ENCODE results near the gene B3GNT5. TPM values are rescaled to one million over a fixed set of nuclear protein-coding genes. Genes with fewer than 3 reads are reported as not detected.
A peak's percentile ranks its signal among the peaks of the same experiment; 100 is the strongest.

The B3GNT5 gene
- total and polyA plus RNA-seq, 9 of the 15 experiments (the other 6 are each of a cell fraction or from before 2014, with no cell fraction given): 8.8 to 23.8 (median 14.4) TPM

GRCh38 chr3:183298701-183299153 is 45.7 kb downstream of the B3GNT5 start (continued):
- TF ChIP-seq SIX5 (IDR thresholded peaks at IDR 0.05; ENCODE audit: borderline replicate concordance in 1 of 2, insufficient read depth in 1 of 2, low read depth in 1 of 2, low read length in 2 of 2) (no peak), NFRKB (IDR thresholded peaks at IDR 0.05; ENCODE audit: low read depth) (no peak), HMG20A (CRISPR knock-in tag; conservative IDR thresholded peaks at IDR 0.05) (no peak), CTBP1 (IDR thresholded peaks at IDR 0.05; ENCODE audit: borderline replicate concordance) (peak; percentile 70), MAFK (IDR thresholded peaks at IDR 0.05; ENCODE audit: low read length) (peak; percentile 68), OTX1 (CRISPR knock-in tag; IDR thresholded peaks at IDR 0.05) (no peak), RNF219 (CRISPR knock-in tag; IDR thresholded peaks at IDR 0.05) (no peak), ZNF668 (CRISPR knock-in tag; IDR thresholded peaks at IDR 0.05) (no peak), ZNF318 (IDR thresholded peaks at IDR 0.05; ENCODE audit: borderline replicate concordance in 1 of 2, low read depth in 1 of 2) (peak in 1 of 2 experiments; percentile 90; a peak in 2 of 4 replicates)
- TF ChIP-seq, protein P1, sequence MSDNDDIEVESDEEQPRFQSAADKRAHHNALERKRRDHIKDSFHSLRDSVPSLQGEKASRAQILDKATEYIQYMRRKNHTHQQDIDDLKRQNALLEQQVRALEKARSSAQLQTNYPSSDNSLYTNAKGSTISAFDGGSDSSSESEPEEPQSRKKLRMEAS (CRISPR knock-in tag; IDR thresholded peaks at IDR 0.05): peak; percentile 49; the same call in 1 of the 2 replicates
- TF ChIP-seq, protein P2, sequence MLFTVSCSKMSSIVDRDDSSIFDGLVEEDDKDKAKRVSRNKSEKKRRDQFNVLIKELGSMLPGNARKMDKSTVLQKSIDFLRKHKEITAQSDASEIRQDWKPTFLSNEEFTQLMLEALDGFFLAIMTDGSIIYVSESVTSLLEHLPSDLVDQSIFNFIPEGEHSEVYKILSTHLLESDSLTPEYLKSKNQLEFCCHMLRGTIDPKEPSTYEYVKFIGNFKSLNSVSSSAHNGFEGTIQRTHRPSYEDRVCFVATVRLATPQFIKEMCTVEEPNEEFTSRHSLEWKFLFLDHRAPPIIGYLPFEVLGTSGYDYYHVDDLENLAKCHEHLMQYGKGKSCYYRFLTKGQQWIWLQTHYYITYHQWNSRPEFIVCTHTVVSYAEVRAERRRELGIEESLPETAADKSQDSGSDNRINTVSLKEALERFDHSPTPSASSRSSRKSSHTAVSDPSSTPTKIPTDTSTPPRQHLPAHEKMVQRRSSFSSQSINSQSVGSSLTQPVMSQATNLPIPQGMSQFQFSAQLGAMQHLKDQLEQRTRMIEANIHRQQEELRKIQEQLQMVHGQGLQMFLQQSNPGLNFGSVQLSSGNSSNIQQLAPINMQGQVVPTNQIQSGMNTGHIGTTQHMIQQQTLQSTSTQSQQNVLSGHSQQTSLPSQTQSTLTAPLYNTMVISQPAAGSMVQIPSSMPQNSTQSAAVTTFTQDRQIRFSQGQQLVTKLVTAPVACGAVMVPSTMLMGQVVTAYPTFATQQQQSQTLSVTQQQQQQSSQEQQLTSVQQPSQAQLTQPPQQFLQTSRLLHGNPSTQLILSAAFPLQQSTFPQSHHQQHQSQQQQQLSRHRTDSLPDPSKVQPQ (CRISPR knock-in tag; IDR thresholded peaks at IDR 0.05; ENCODE audit: borderline replicate concordance): no peak
- TF ChIP-seq, protein P3, sequence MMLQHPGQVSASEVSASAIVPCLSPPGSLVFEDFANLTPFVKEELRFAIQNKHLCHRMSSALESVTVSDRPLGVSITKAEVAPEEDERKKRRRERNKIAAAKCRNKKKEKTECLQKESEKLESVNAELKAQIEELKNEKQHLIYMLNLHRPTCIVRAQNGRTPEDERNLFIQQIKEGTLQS (IDR thresholded peaks at IDR 0.05): peak; percentile 89
- TF ChIP-seq, protein P3 (CRISPR knock-in tag; conservative IDR thresholded peaks at IDR 0.05): no peak
